Measurements from ENCODE around the gene MVK. TPM values are rescaled to one million over a fixed set of nuclear protein-coding genes. Genes with fewer than 3 reads are reported as not detected.

MVK gene
- total RNA-seq, 1 donor from 2014 or later, result 28.1 TPM

DNA sequence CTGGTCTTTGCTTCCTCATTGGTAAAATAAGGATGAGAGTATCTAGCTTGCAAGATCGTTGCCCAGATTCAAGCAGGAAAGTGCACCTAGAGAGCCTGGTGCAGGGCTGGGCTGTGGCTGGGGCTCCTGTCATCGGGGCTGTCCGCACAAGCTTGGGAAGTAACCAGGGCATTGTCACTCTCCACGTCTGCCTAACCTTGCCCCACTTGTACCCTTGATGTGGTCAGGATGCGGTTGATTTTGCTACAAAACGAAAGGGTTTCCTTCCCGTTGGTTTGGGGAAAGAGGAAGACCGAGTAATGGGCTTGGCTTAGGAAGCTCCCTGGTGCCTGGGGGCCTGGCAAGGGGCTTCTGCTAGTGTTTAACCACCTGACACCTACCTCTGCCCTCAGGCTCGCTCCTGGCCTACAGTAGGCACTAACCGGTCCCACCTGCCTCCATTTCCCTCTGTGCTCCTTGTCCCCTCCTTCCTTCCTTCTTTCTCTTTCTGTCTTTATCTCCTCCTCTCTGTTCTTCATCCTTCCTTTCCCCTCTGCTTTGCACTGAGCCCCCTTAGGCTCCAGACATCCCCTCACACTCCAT, 21.8 kb downstream of the MVK start:
- H3K27me3 Mint-ChIP-seq, result no peaks in the 10 kb centered on the region
- no peak overlapping the region for H3K27ac Mint-ChIP-seq
- TF ChIP-seq, protein P1, sequence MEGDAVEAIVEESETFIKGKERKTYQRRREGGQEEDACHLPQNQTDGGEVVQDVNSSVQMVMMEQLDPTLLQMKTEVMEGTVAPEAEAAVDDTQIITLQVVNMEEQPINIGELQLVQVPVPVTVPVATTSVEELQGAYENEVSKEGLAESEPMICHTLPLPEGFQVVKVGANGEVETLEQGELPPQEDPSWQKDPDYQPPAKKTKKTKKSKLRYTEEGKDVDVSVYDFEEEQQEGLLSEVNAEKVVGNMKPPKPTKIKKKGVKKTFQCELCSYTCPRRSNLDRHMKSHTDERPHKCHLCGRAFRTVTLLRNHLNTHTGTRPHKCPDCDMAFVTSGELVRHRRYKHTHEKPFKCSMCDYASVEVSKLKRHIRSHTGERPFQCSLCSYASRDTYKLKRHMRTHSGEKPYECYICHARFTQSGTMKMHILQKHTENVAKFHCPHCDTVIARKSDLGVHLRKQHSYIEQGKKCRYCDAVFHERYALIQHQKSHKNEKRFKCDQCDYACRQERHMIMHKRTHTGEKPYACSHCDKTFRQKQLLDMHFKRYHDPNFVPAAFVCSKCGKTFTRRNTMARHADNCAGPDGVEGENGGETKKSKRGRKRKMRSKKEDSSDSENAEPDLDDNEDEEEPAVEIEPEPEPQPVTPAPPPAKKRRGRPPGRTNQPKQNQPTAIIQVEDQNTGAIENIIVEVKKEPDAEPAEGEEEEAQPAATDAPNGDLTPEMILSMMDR (conservative IDR thresholded peaks at IDR 0.05), result no peak
- DNase-seq (ENCODE audit: extremely low spot score, unreplicated experiment), result no peak
- no peaks in the 10 kb centered on the region for H3K36me3 Mint-ChIP-seq
- H3K4me1 Mint-ChIP-seq (ENCODE audit: unreplicated experiment), result peaks cover 9% of the 10 kb centered on the region
- no peak overlapping the region for H3K4me3 Mint-ChIP-seq
- H3K9me3 Mint-ChIP-seq, result no peaks in the 10 kb centered on the region

- H3K4me3 Mint-ChIP-seq, result no peak overlapping the region
- TF ChIP-seq, protein P1 (conservative IDR thresholded peaks at IDR 0.05), result no peak
- no peaks in the 10 kb centered on the region for H3K27me3 Mint-ChIP-seq
- peaks cover 9% of the 10 kb centered on the region for H3K4me1 Mint-ChIP-seq (ENCODE audit: unreplicated experiment)
- H3K36me3 Mint-ChIP-seq, result no peaks in the 10 kb centered on the region
- no peaks in the 10 kb centered on the region for H3K9me3 Mint-ChIP-seq
- H3K27ac Mint-ChIP-seq, result no peak overlapping the region
- DNase-seq (ENCODE audit: extremely low spot score, unreplicated experiment), result no peak
Observed at GRCh38 chr12:109596418-109597244, 23.0 kb downstream of the MVK start.

GRCh38 chr12:109597414-109597794, 23.8 kb downstream of the MVK start:
- Mint-ChIP-seq H3K4me3 (no peak overlapping the region), H3K27ac (peak overlapping the region; percentile 84), H3K9me3 (no peaks in the 10 kb centered on the region), H3K36me3 (no peaks in the 10 kb centered on the region), H3K4me1 (ENCODE audit: unreplicated experiment) (peaks cover 9% of the 10 kb centered on the region), H3K27me3 (no peaks in the 10 kb centered on the region)
- no peak for DNase-seq (ENCODE audit: extremely low spot score, unreplicated experiment)
- TF ChIP-seq, protein P1 (conservative IDR thresholded peaks at IDR 0.05), result no peak

DNA sequence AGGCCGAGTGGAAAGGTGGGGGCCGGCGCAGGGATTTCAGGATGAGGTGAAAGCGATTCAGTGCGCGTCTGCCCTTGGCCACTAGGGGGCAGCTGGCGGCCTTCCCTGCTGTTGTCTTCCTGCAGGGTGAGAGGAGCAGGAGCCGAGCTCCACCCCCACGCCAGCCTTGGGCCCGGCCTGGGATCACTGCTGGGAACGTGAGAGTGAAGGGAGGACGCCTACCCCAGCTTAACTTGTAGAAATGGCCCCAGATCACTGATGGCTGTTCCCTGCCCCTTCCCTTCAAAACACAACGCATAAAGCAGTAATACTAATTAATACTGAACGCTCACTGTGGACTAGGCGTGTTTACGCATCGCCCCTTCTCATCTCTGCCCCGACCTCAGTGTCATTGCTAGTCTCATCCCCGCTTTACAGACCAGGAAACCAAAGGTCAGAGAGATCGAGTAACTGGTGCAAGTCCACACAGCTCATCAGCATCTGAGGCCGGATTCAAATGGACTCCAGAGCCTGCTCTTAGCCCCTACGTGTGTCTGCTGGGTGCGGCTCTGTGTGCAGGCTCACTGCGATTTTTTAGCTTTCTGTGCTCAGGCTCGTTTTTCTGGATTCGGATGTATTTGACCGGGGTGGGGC, 24.3 kb downstream of the MVK start:
- Mint-ChIP-seq H3K4me3 (peak overlapping the region; percentile 56), H3K27ac (peak overlapping the region; percentile 84), H3K9me3 (no peaks in the 10 kb centered on the region), H3K27me3 (no peaks in the 10 kb centered on the region), H3K4me1 (ENCODE audit: unreplicated experiment) (peaks cover 9% of the 10 kb centered on the region), H3K36me3 (no peaks in the 10 kb centered on the region)
- TF ChIP-seq, protein P1 (conservative IDR thresholded peaks at IDR 0.05), result peak; percentile 100
- DNase-seq (ENCODE audit: extremely low spot score, unreplicated experiment), result peak; percentile 93

GRCh38 chr12:109598428-109598854, 24.8 kb downstream of the MVK start:
- Mint-ChIP-seq H3K27me3 (no peaks in the 10 kb centered on the region), H3K4me3 (no peak overlapping the region), H3K27ac (peak overlapping the region; percentile 84), H3K4me1 (ENCODE audit: unreplicated experiment) (peaks cover 9% of the 10 kb centered on the region), H3K9me3 (no peaks in the 10 kb centered on the region), H3K36me3 (no peaks in the 10 kb centered on the region)
- no peak for DNase-seq (ENCODE audit: extremely low spot score, unreplicated experiment)
- TF ChIP-seq, protein P1 (conservative IDR thresholded peaks at IDR 0.05), result no peak

Measured in type B pancreatic cell (in vitro differentiated cells).